Measurements from ENCODE around the gene TMEM18. TPM values are rescaled to one million over a fixed set of nuclear protein-coding genes. Genes with fewer than 3 reads are reported as not detected.
A peak's percentile ranks its signal among the peaks of the same experiment; 100 is the strongest.

TMEM18 gene
- total RNA-seq, 1 donor from 2014 or later: 34.6 TPM

GRCh38 chr2:649426-650342 is 27.5 kb downstream of the TMEM18 start:
- peak; percentile 2 for DNase-seq

DNA sequence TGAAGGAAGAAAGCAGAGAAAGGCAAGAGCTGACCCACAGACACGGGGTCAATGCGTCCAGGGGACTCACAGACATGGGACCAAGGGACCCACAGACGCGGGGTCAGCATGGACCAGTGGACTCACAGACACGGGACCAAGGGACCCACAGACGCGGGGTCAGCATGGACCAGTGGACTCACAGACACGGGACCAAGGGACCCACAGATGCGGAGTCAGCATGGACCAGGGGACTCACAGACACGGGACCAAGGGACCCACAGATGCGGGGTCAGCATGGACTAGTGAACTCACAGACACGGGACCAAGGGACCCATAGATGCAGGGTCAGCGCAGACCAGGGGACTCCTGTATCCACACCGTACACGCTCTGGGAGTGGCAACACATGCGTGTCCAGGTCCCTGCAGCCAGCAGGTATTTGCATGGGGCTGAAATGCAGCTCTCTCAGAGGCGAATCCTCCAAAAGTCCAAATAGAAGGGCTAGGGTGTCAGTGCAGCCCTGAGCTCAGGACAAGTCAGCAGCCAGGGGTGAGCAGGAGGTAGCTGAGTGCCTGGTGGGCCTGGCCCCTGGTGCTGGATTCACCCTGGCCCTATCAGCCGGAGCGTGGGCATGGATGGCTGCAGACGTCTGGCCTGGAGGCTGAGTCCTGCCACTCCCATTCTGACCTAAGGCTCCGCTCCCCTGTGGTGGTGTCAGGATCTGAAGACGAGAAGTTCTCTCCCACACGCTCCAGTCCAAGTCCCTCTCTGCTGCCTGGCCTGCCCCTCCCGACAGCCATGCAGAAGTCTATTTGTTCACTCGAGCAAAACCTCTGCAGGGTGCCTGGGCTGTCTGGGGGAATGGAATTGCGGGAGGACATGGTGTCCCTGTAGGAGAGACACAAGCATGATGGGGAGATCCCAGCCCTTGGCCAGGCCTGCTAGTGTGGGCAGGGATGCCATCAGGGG is 28.5 kb downstream of the TMEM18 start:
- Mint-ChIP-seq H3K36me3 (ENCODE audit: low read depth) (no peaks in the 10 kb centered on the region), H3K27ac (no peak overlapping the region), H3K4me1 (no peaks in the 10 kb centered on the region), H3K4me3 (no peak overlapping the region), H3K27me3 (peaks cover 12% of the 10 kb centered on the region), H3K9me3 (no peaks in the 10 kb centered on the region)
- no peak for TF ChIP-seq CTCF (IDR thresholded peaks at IDR 0.05)
- ChIA-PET POLR2A (no interaction called here), CTCF (no interaction called here)
- DNase-seq (peak; percentile 7), ATAC-seq (ENCODE audit: low read depth) (no peak)
- intact Hi-C loops (cut with micrococcal nuclease): no loop called here

More at GRCh38 chr2:649426-650342, 27.5 kb downstream of the TMEM18 start:
- H3K9me3 Mint-ChIP-seq: no peaks in the 10 kb centered on the region
- H3K4me1 Mint-ChIP-seq: no peaks in the 10 kb centered on the region
- ATAC-seq (ENCODE audit: low read depth): no peak
- intact Hi-C loops (cut with micrococcal nuclease): no loop called here
- H3K36me3 Mint-ChIP-seq (ENCODE audit: low read depth): no peaks in the 10 kb centered on the region
- H3K27ac Mint-ChIP-seq: no peak overlapping the region
- H3K27me3 Mint-ChIP-seq: peaks cover 9% of the 10 kb centered on the region
- CTCF ChIA-PET: interaction anchor here (0.6 to 1.5 kb wide), 2 partner anchors 12 to 359 kb away, joined by 3 to 6 read pairs; no protein-coding TSS in a partner anchor
- TF ChIP-seq CTCF (IDR thresholded peaks at IDR 0.05): no peak
- H3K4me3 Mint-ChIP-seq: no peak overlapping the region
- POLR2A ChIA-PET: no interaction called here

GRCh38 chr2:647691-648231 is 29.4 kb downstream of the TMEM18 start:
- ChIA-PET CTCF (no interaction called here), POLR2A (no interaction called here)
- DNase-seq (no peak), ATAC-seq (ENCODE audit: low read depth) (no peak)
- no peak for TF ChIP-seq CTCF (IDR thresholded peaks at IDR 0.05)
- peaks cover 12% of the 10 kb centered on the region for H3K27me3 Mint-ChIP-seq
- no peaks in the 10 kb centered on the region for H3K4me1 Mint-ChIP-seq
- H3K9me3 Mint-ChIP-seq: no peaks in the 10 kb centered on the region
- intact Hi-C loops (cut with micrococcal nuclease): no loop called here
- no peak overlapping the region for H3K4me3 Mint-ChIP-seq
- no peak overlapping the region for H3K27ac Mint-ChIP-seq
- no peaks in the 10 kb centered on the region for H3K36me3 Mint-ChIP-seq (ENCODE audit: low read depth)

DNA sequence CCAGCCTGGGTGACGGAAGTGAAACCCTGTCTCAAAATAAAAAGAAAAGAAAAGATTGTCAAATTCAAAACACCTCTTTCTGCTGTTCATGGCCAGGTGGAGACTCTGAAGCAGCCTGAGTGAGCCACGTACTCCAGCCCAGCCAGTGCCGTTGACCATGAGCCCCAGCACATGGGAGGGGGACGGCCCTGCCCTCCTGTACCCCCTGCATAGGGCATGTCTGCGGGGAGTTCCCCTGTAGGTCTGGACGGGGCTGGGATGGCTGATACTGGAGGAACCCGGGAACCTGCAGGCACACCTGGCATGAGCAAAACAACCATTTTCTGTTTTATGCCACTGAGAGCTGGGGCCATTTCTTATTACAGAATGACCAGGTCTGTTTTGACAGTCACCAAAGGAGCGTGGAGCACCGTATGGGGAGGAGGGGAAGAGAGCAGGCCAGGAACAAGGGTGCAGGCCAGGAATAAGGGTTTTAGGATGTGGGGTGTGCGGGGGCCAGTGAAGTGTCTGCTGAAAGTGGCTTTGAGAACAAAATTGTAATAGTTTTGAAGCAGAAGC is 30.1 kb downstream of the TMEM18 start:
- no peak for DNase-seq
- no peak for TF ChIP-seq CTCF (IDR thresholded peaks at IDR 0.05)
- no peak overlapping the region for H3K4me3 Mint-ChIP-seq

More for the DNA sequence above, 30.1 kb downstream of the TMEM18 start:
- no peaks in the 10 kb centered on the region for H3K36me3 Mint-ChIP-seq (ENCODE audit: low read depth)
- H3K27me3 Mint-ChIP-seq: peaks cover 12% of the 10 kb centered on the region
- H3K9me3 Mint-ChIP-seq: no peaks in the 10 kb centered on the region
- intact Hi-C loops (cut with micrococcal nuclease): no loop called here
- no peak for ATAC-seq (ENCODE audit: low read depth)
- no peaks in the 10 kb centered on the region for H3K4me1 Mint-ChIP-seq
- H3K27ac Mint-ChIP-seq: no peak overlapping the region
- POLR2A ChIA-PET: no interaction called here
- CTCF ChIA-PET: no interaction called here
